Astrocyte (in vitro differentiated cells and primary cell): ENCODE measurements around the gene SLC4A9.

Source experiments
- EZH2 ChIP-seq: IDR thresholded peaks from 2 replicates; pipeline ENCODE4 v1.6.1; 2012; ENCODE audit warnings: mild to moderate bottlenecking, low read length, inconsistent platforms; ENCODE audit not compliant: insufficient read depth
- TF ChIP-seq, protein P1 (sequence below): IDR thresholded peaks from 2 replicates; pipeline ENCODE4 v1.5.1; 2011; ENCODE audit warnings: low read depth, mild to moderate bottlenecking, inconsistent platforms, low read length, moderate library complexity; ENCODE audit not compliant: insufficient read depth

DNA sequence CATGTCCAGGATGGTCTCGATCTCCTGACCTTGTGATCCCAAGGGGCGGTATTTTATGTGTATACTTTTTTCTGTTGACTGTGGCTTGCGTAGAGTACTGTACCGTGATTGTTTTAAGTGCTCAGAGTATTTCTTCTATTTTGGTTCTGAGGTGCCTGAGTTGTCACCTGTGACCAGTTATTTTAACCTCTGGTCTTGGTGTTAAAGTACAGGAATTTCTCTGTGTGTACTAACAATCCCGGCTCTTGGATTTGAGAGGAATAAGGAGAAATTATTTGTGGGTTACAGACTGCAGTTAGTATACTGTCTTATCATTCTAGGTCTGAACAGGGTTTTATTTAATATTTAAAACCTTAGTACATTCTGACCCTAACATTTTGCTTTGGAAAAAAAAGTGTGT is 43.6 kb downstream of the SLC4A9 start:
- TF ChIP-seq, protein P1, sequence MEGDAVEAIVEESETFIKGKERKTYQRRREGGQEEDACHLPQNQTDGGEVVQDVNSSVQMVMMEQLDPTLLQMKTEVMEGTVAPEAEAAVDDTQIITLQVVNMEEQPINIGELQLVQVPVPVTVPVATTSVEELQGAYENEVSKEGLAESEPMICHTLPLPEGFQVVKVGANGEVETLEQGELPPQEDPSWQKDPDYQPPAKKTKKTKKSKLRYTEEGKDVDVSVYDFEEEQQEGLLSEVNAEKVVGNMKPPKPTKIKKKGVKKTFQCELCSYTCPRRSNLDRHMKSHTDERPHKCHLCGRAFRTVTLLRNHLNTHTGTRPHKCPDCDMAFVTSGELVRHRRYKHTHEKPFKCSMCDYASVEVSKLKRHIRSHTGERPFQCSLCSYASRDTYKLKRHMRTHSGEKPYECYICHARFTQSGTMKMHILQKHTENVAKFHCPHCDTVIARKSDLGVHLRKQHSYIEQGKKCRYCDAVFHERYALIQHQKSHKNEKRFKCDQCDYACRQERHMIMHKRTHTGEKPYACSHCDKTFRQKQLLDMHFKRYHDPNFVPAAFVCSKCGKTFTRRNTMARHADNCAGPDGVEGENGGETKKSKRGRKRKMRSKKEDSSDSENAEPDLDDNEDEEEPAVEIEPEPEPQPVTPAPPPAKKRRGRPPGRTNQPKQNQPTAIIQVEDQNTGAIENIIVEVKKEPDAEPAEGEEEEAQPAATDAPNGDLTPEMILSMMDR = no peak
- no peak for TF ChIP-seq EZH2
